Liver (tissue), 9 donors: ENCODE measurements around the gene PLCL1. TPM values are rescaled to one million over a fixed set of nuclear protein-coding genes. Genes with fewer than 3 reads are reported as not detected.
A peak's percentile ranks its signal among the peaks of the same experiment; 100 is the strongest.

Experiments
- DNase-seq: peaks from one replicate; pipeline ENCODE4 v3.0.0-alpha.2; 2017; ENCODE audit warnings: low spot score
- H3K27ac ChIP-seq, 2 donors: one replicate each; pipeline ENCODE4 v1.7.0; 2013; ENCODE audit warnings: inconsistent platforms in 2 of 2, low read length in 2 of 2, control low read depth in 1 of 2, low read depth in 1 of 2, mild to moderate bottlenecking in 1 of 2
- H3K27me3 ChIP-seq, 4 donors: one replicate each; pipeline versions ENCODE4 v1.6.1 to v1.7.0; 2013; ENCODE audit warnings: low read length in 3 of 4, inconsistent platforms in 1 of 4, mild to moderate bottlenecking in 1 of 4, moderate library complexity in 1 of 4; ENCODE audit not compliant: control insufficient read depth in 4 of 4, insufficient read depth in 4 of 4
- H3K36me3 ChIP-seq, 4 donors: one replicate each; pipeline versions ENCODE4 v1.6.1 to v1.7.0; 2013; ENCODE audit warnings: low read length in 3 of 4, mild to moderate bottlenecking in 3 of 4, low read depth in 1 of 4, moderate library complexity in 1 of 4; ENCODE audit not compliant: control insufficient read depth in 4 of 4, insufficient read depth in 3 of 4
- H3K4me1 ChIP-seq, 4 donors: one replicate each; pipeline versions ENCODE4 v1.6.1 to v1.7.0; 2013; ENCODE audit warnings: low read length in 3 of 4, mild to moderate bottlenecking in 3 of 4, moderate library complexity in 1 of 4; ENCODE audit not compliant: control insufficient read depth in 4 of 4, insufficient read depth in 4 of 4
- H3K4me3 ChIP-seq, 3 donors: one replicate each; pipeline versions ENCODE4 v1.6.1 to v1.7.0; 2013; ENCODE audit warnings: low read length in 3 of 3, control low read depth in 1 of 3, low read depth in 1 of 3, mild to moderate bottlenecking in 1 of 3
- H3K9ac ChIP-seq, 2 donors: one replicate each; pipeline ENCODE4 v1.7.0; 2013; ENCODE audit warnings: low read length in 2 of 2, mild to moderate bottlenecking in 2 of 2, moderate library complexity in 2 of 2, control low read depth in 1 of 2, low read depth in 1 of 2
- H3K9me3 ChIP-seq, 4 donors: one replicate each; pipeline versions ENCODE4 v1.6.1 to v1.7.0; 2013; ENCODE audit warnings: low read length in 3 of 4; ENCODE audit not compliant: control insufficient read depth in 4 of 4
- ATF3 ChIP-seq: IDR thresholded peaks from 2 replicates; pipeline ENCODE4 v1.6.1; 2016; ENCODE audit warnings: antibody characterized with exemption
- CTCF ChIP-seq: fragments of 150-350 bp; IDR thresholded peaks from 2 replicates; pipeline ENCODE4 v1.5.1; 2017; ENCODE audit warnings: improper control_type of control experiment, low read depth, low read length; ENCODE audit not compliant: missing input control
- FOXA1 ChIP-seq: IDR thresholded peaks from 2 replicates; pipeline ENCODE4 v1.6.1; 2016; ENCODE audit warnings: antibody characterized with exemption
- GABPA ChIP-seq, 2 donors: IDR thresholded peaks in 1 of 2; conservative IDR thresholded peaks in 1 of 2; 2 replicates each; pipeline ENCODE4 v1.6.1; 2016; ENCODE audit warnings: antibody characterized with exemption in 2 of 2, mild to moderate bottlenecking in 1 of 2, moderate library complexity in 1 of 2
- HNF4G ChIP-seq: IDR thresholded peaks from 2 replicates; pipeline ENCODE4 v1.6.1; 2016; ENCODE audit warnings: antibody characterized with exemption
- JUND ChIP-seq, 2 donors: IDR thresholded peaks; 2 replicates each; pipeline ENCODE4 v1.6.1; 2016; ENCODE audit warnings: antibody characterized with exemption in 2 of 2
- RAD21 ChIP-seq, 2 donors: IDR thresholded peaks; 2 replicates each; pipeline ENCODE4 v1.6.1; 2016; ENCODE audit warnings: antibody characterized with exemption in 2 of 2, mild to moderate bottlenecking in 2 of 2
- RXRA ChIP-seq, 2 donors: IDR thresholded peaks; 2 replicates each; pipeline ENCODE4 v1.6.1; 2017 to 2018; ENCODE audit warnings: antibody characterized with exemption in 2 of 2, mild to moderate bottlenecking in 1 of 2
- YY1 ChIP-seq: IDR thresholded peaks from 2 replicates; pipeline ENCODE4 v1.6.1; 2016; ENCODE audit warnings: antibody characterized with exemption, mild to moderate bottlenecking
- WGBS: extraction: QIAGEN DNeasy Blood & Tissue Kit; methylation state at CpG from one replicate; pipeline ENCODE4 v1.1.7; 2013; 5-methylcytosine and 5-hydroxymethylcytosine counted together
- polyA plus RNA-seq, 2 donors: library from polyadenylated mRNA; stranded (reverse) in 1 of 2; unstranded in 1 of 2; fragments of 200-250 nt in 1 of 2; fragments of >200 nt in 1 of 2; fragmentation: Nextera tagmentation in 1 of 2; extraction: Ambion mirVana in 1 of 2; gene quantifications; one replicate each; pipeline versions ENCODE4 v1.2.1 to v1.2.3, GENCODE V29; 2013 to 2015
- total RNA-seq, 2 donors: library from RNA; depleted of rRNA; stranded (reverse); fragments of >200 nt; gene quantifications; one replicate each; pipeline ENCODE4 v1.2.3, GENCODE V29; 2014
- donor health status: healthy.
- donor health status: healthy.
- donor health status: healthy.
- donor health status: healthy.
- donor health status: healthy.

The PLCL1 gene
- total and polyA plus RNA-seq, 4 donors = 0.08 to 0.59 (median 0.31) TPM

GRCh38 chr2:197777823-197778407, 26.5 kb upstream of the PLCL1 start:
- no peak overlapping the region for H3K4me3 ChIP-seq
- no peak overlapping the region for H3K9ac ChIP-seq
- H3K4me1 ChIP-seq = no peaks in the 10 kb centered on the region
- peak; percentile 71 for TF ChIP-seq CTCF
- peak; percentile 94 for TF ChIP-seq RAD21 (IDR thresholded peaks at IDR 0.05)
- TF ChIP-seq RXRA (IDR thresholded peaks at IDR 0.05) = no peak
- no peaks in the 10 kb centered on the region for H3K9me3 ChIP-seq
- no peaks in the 10 kb centered on the region for H3K27me3 ChIP-seq
- H3K36me3 ChIP-seq = no peaks in the 10 kb centered on the region
- 26% methylated on average over 4 of the region's 4 CpGs for WGBS
- no peak for DNase-seq
- H3K27ac ChIP-seq = no peak overlapping the region

GRCh38 chr2:197779261-197779660, 25.1 kb upstream of the PLCL1 start:
- Histone ChIP-seq H3K4me3 (no peak overlapping the region), H3K4me1 (no peaks in the 10 kb centered on the region), H3K9ac (no peak overlapping the region), H3K27me3 (no peaks in the 10 kb centered on the region), H3K9me3 (no peaks in the 10 kb centered on the region), H3K36me3 (no peaks in the 10 kb centered on the region), H3K27ac (no peak overlapping the region)
- TF ChIP-seq FOXA1 (no peak), ATF3 (no peak), YY1 (no peak), HNF4G (no peak), CTCF (no peak), RXRA (IDR thresholded peaks at IDR 0.05) (no peak), JUND (IDR thresholded peaks at IDR 0.05) (no peak), GABPA (IDR thresholded peaks at IDR 0.05 in 1 of 2, conservative IDR thresholded peaks at IDR 0.05 in 1 of 2) (no peak)
- no peak for DNase-seq

GRCh38 chr2:197782126-197782525, 22.3 kb upstream of the PLCL1 start:
- TF ChIP-seq HNF4G (no peak), GABPA (IDR thresholded peaks at IDR 0.05 in 1 of 2, conservative IDR thresholded peaks at IDR 0.05 in 1 of 2) (no peak)
- Histone ChIP-seq H3K27ac (no peak overlapping the region), H3K4me1 (peaks cover 0 to 9% (median 1%) of the 10 kb centered on the region in 4 donors), H3K36me3 (no peaks in the 10 kb centered on the region), H3K9me3 (peaks cover 0 to 3% (median 0%) of the 10 kb centered on the region in 4 donors), H3K27me3 (peaks cover 0 to 2% (median 0%) of the 10 kb centered on the region in 4 donors), H3K9ac (no peak overlapping the region), H3K4me3 (no peak overlapping the region)
- WGBS = 60% methylated on average over 1 of the region's 1 CpG
- no peak for DNase-seq
